GM13976 (cell line): Measurements from ENCODE around the gene USE1.
A peak's percentile ranks its signal among the peaks of the same experiment; 100 is the strongest.

Experiments used
- DNase-seq: peaks from one replicate; pipeline ENCODE4 v3.0.0; 2012; ENCODE audit warnings: low spot score
- CTCF ChIP-seq: IDR thresholded peaks from 2 replicates; pipeline ENCODE4 v1.5.1; 2012; ENCODE audit warnings: borderline replicate concordance, mild to moderate bottlenecking; ENCODE audit not compliant: insufficient read depth; ENCODE audit errors: extremely low read depth, missing control alignments, control extremely low read depth
- in situ Hi-C: fragments of 300-500 bp; cut with MboI; formaldehyde crosslinking; loops from one replicate; pipeline ENCODE4 v1.12.0; 2022; ENCODE audit warnings: low sequenced_read_pairs, mixed read lengths, inconsistent platforms; ENCODE audit not compliant: unreplicated experiment

Gene USE1

GRCh38 chr19:17215127-17215971, at the start of gene USE1:
TSS of gene USE1 (plus strand) at chr19:17215357. CDS start at chr19:17215406, 49 bp downstream.
- no peak for TF ChIP-seq CTCF
- in situ Hi-C loops: no loop called here
- DNase-seq: peak; percentile 93

- no peak for TF ChIP-seq CTCF
- in situ Hi-C loops: no loop called here
- no peak for DNase-seq
Measured at GRCh38 chr19:17165715-17166114, 49.4 kb upstream of the USE1 start.

DNA sequence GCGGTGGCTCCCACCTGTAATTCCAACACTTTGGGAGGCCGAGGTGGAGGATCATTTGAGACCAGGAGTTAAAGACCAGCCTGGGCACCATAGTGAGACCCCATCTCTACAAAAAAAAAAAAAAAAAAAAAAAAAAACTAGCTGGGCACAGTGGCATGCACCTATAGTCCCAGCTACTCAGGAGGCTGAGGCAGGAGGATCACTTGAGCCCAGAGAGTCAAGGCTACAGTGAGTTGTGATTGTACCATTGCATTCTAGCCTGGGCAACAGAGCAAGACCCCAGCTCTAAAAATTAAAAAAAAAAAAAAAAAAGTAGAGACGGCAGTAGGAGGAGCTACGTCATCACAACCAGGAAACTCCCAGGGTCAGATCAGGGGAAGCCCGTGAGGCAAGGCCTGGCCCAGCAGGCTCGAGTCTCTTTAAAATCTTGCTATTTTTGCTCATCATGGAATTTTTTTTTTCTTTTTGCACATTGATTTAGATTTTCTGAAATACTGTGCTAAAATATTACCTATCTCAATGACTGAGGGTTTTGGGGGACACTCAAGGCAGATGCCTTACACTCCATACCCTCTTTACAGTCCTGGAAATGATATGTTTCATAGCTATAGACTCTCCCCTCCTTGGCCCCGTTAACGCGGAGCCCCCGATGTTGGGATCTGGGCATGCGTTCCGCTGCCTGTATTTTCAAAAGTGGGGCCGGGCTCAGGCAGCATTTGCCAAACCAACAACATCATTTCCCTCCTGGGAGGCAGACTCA, 44.4 kb upstream of the USE1 start:
- DNase-seq: peak; percentile 87
- in situ Hi-C loops: no loop called here

DNA sequence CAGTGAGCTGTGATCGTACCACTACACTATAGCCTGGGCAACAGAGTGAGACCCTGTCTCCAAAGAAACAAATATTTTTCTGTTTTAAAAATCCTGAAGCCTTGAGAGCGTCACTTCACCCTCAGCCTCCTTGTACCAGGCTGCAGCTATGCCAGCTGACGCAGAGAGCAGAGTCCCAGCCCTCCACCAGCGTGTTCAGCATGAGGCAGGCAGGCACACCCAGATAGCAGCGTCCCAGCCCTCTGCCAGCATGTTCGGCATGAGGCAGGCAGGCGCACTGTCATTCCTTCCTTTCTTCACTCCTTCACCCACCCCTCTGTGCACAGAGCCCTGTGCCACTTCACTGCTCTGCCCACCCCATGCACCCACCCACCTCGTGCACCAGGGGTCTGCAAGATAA, 43.3 kb upstream of the USE1 start:
- no peak for TF ChIP-seq CTCF
- peak; percentile 19 for DNase-seq
- in situ Hi-C loops: no loop called here

More for the DNA sequence above, 44.4 kb upstream of the USE1 start:
- TF ChIP-seq CTCF: no peak

DNA sequence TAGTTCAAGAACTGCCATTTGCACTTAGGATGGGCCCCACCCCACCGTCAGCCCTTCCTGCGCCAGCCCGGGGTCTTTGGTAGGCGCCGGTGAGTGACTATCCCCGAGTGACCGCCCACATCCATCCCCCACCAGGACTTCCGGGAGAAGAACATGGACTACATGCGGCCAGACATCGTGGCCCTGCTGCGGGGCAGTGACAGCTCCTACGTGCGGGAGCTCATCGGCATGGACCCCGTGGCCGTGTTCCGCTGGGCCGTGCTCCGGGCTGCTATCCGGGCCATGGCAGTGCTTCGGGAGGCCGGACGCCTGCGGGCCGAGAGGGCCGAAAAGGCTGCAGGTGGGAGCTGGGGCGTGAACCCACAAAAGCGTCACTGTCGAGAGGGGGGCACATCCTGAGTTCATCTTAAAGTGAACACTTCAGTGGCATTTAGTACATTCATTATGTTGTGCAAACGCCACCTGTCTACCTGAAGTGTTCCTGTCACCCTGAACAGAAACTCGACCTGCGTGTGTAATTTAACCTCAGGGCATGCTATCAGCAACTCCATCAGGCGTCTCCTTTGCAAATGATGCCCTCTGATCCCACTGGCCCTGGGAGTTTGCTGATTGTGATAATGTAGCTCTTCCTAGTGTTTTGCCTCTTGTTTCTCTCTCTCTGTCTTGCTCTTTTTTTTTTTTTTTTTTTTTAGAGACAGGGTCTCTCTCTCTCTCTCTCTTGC, 42.4 kb upstream of the USE1 start:
- in situ Hi-C loops: no loop called here

More for the DNA sequence above, 42.4 kb upstream of the USE1 start:
- no peak for TF ChIP-seq CTCF
- DNase-seq: peak; percentile 22
